Measurements from ENCODE around the gene SDK1.
A peak's percentile ranks its signal among the peaks of the same experiment; 100 is the strongest.

DNA sequence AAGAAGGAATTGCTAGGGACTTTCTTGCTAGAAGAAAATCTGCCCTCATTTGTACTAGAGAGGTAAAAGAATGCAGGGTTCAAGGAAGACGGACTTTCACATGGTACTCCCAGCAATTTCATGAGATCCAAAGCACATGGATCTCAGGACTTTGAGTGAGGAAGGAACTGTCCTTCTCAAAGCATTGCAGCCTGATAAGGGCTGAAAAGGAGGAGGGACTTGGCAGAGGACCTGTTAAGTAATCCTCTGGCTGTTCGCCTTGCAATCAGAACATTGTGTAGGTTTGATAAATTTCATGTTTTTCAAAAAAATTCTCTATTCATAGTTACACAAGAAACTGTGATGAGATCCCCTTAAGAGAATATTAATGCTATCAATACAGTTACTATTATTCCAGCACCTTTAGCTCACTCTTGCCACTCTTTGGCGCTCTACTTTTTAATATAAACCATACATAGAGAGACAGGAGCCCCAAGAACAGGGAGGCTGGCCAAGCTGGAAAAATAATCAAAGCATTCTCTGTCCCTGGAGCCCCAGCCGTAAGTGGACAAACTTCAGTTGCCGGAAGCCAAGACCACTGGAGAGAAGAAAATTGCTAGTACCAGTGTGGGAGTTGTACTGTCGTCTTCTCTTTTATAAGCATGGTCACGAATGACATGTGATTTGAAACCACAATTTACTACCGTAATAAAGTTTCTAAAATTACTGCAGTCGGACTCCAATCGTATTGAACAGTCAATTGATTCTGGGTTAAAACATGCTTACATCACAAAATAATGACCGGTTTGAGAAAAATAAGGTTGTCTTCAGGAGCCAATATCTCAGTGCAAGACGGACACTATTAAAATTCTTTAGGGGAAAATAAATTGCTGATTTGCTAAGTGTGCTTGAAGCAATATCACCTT, 424.4 kb downstream of the SDK1 start:
- TF ChIP-seq, protein P1, sequence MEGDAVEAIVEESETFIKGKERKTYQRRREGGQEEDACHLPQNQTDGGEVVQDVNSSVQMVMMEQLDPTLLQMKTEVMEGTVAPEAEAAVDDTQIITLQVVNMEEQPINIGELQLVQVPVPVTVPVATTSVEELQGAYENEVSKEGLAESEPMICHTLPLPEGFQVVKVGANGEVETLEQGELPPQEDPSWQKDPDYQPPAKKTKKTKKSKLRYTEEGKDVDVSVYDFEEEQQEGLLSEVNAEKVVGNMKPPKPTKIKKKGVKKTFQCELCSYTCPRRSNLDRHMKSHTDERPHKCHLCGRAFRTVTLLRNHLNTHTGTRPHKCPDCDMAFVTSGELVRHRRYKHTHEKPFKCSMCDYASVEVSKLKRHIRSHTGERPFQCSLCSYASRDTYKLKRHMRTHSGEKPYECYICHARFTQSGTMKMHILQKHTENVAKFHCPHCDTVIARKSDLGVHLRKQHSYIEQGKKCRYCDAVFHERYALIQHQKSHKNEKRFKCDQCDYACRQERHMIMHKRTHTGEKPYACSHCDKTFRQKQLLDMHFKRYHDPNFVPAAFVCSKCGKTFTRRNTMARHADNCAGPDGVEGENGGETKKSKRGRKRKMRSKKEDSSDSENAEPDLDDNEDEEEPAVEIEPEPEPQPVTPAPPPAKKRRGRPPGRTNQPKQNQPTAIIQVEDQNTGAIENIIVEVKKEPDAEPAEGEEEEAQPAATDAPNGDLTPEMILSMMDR (IDR thresholded peaks at IDR 0.05; ENCODE audit: low read depth, low read length, missing input control): no peak
- no peak for TF ChIP-seq JUND (IDR thresholded peaks at IDR 0.05)
- no peak for TF ChIP-seq RAD21 (IDR thresholded peaks at IDR 0.05)
- no peak for TF ChIP-seq TAF1 (conservative IDR thresholded peaks at IDR 0.05)
- TF ChIP-seq, protein P2, sequence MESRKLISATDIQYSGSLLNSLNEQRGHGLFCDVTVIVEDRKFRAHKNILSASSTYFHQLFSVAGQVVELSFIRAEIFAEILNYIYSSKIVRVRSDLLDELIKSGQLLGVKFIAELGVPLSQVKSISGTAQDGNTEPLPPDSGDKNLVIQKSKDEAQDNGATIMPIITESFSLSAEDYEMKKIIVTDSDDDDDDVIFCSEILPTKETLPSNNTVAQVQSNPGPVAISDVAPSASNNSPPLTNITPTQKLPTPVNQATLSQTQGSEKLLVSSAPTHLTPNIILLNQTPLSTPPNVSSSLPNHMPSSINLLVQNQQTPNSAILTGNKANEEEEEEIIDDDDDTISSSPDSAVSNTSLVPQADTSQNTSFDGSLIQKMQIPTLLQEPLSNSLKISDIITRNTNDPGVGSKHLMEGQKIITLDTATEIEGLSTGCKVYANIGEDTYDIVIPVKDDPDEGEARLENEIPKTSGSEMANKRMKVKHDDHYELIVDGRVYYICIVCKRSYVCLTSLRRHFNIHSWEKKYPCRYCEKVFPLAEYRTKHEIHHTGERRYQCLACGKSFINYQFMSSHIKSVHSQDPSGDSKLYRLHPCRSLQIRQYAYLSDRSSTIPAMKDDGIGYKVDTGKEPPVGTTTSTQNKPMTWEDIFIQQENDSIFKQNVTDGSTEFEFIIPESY (IDR thresholded peaks at IDR 0.05): no peak
- no peak for TF ChIP-seq YY1 (IDR thresholded peaks at IDR 0.05)
- TF ChIP-seq, protein P3, sequence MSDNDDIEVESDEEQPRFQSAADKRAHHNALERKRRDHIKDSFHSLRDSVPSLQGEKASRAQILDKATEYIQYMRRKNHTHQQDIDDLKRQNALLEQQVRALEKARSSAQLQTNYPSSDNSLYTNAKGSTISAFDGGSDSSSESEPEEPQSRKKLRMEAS (IDR thresholded peaks at IDR 0.05): peak; percentile 15

Data from liver (tissue), 3 donors.